A549 (cell line): Measurements from ENCODE around the gene KHDC4.

Experiments used
- CTCF ChIP-seq: fragments of >200 bp; sonication (Bioruptor Twin); formaldehyde crosslinking; IDR thresholded peaks from 3 replicates; pipeline ENCODE4 v1.5.1; 2016
- EHMT2 ChIP-seq: fragments of 200-600 bp; sonication (generic); IDR thresholded peaks from 2 replicates; pipeline ENCODE4 v1.6.1; 2016; ENCODE audit warnings: antibody characterized with exemption, low read depth, mild to moderate bottlenecking, moderate library complexity
- ELK1 ChIP-seq: fragments of 150-350 bp; IDR thresholded peaks from 2 replicates; pipeline ENCODE4 v1.6.1; 2014; ENCODE audit warnings: low read depth, mild to moderate bottlenecking, low read length
- EP300 ChIP-seq, 2 experiments: fragments of >200 bp; sonication (Bioruptor Twin); formaldehyde crosslinking; IDR thresholded peaks; 2 replicates in 1 of 2; 3 replicates in 1 of 2; pipeline ENCODE4 v1.6.1; 2016 to 2017
- FOXS1 ChIP-seq: fragments of 250-450 bp; sonication (Bioruptor Pico); IDR thresholded peaks from 2 replicates; pipeline ENCODE4 v1.5.0; 2020; ENCODE audit warnings: mild to moderate bottlenecking, moderate library complexity
- POLR2A ChIP-seq: IDR thresholded peaks from 2 replicates; pipeline ENCODE4 v1.6.1; 2012; ENCODE audit warnings: mild to moderate bottlenecking, low read length
- REST ChIP-seq: fragments of 200-600 bp; sonication (generic); IDR thresholded peaks from 2 replicates; pipeline ENCODE4 v1.6.1; 2016; ENCODE audit warnings: antibody characterized with exemption, mild to moderate bottlenecking, moderate library complexity

GRCh38 chr1:155898888-155899287, 35.3 kb downstream of the KHDC4 start:
- no peak for TF ChIP-seq REST
- TF ChIP-seq CTCF: no peak
- TF ChIP-seq EHMT2: no peak
- no peak for TF ChIP-seq EP300 (IDR thresholded peaks at IDR 0.05)
- no peak for TF ChIP-seq FOXS1
- TF ChIP-seq POLR2A: no peak
- TF ChIP-seq ELK1: no peak
